ENCODE results near the gene ECE1.

- TF ChIP-seq POLR2A (IDR thresholded peaks at IDR 0.05) (no peak), CTCF (IDR thresholded peaks at IDR 0.05) (no peak)
Measured at GRCh38 chr1:21307663-21308305, 17.5 kb upstream of the ECE1 start.
